ENCODE results near the gene NDUFA3.

GRCh38 chr19:54081032-54081431 is 21.6 kb upstream of the NDUFA3 start, which contains the start of gene TARM1:
- TF ChIP-seq CTCF (IDR thresholded peaks at IDR 0.05) = no peak
- no peak for TF ChIP-seq POLR2A (IDR thresholded peaks at IDR 0.05)
